Stimulated activated effector memory CD8-positive, alpha-beta T cell treated with anti-CD3 and anti-CD28 coated beads, Interleukin-12 subunit alpha, Interleukin-12 subunit beta, amount 100 ng/mL, for 72 hours (primary cell): ENCODE measurements around the gene ITGB3BP.
A peak's percentile ranks its signal among the peaks of the same experiment; 100 is the strongest.
"Not testable (repeated sequence)": the region's sequence is repeated elsewhere in the genome, so short reads cannot be mapped to it uniquely, and the experiment has no call there.

ENCODE experiments used
- ATAC-seq: fragments of 150-1000 bp; cut with Tn5 transposase; 2 replicates; pipeline ENCODE4 v1.10.0; 2021
- DNase-seq, 2 donors: peaks; one replicate each; pipeline ENCODE4 v3.0.0; 2021 to 2022; ENCODE audit warnings: low spot score in 2 of 2
- H3K27ac Mint-ChIP-seq: one replicate; pipeline ENCODE4 v1.8.0; 2022; ENCODE audit warnings: mild to moderate bottlenecking, mixed read lengths
- H3K36me3 Mint-ChIP-seq: one replicate; pipeline ENCODE4 v1.8.0; 2022; ENCODE audit warnings: mild to moderate bottlenecking, mixed read lengths
- H3K4me1 Mint-ChIP-seq: one replicate; pipeline ENCODE4 v1.8.0; 2022; ENCODE audit warnings: mixed read lengths
- H3K4me3 Mint-ChIP-seq: one replicate; pipeline ENCODE4 v1.8.0; 2022; ENCODE audit warnings: mild to moderate bottlenecking, mixed read lengths
- H3K9me3 Mint-ChIP-seq: one replicate; pipeline ENCODE4 v1.8.0; 2022; ENCODE audit warnings: mixed read lengths

The ITGB3BP gene

GRCh38 chr1:63533931-63534330, 10.9 kb upstream of the ITGB3BP start:
- no peaks in the 10 kb centered on the region for H3K9me3 Mint-ChIP-seq
- H3K27ac Mint-ChIP-seq = no peak overlapping the region
- DNase-seq (no peak), ATAC-seq (no peak)
- H3K36me3 Mint-ChIP-seq = peaks cover 25% of the 10 kb centered on the region
- no peak overlapping the region for H3K4me3 Mint-ChIP-seq
- no peaks in the 10 kb centered on the region for H3K4me1 Mint-ChIP-seq

GRCh38 chr1:63532727-63533126, 9.7 kb upstream of the ITGB3BP start:
- DNase-seq = no peak

GRCh38 chr1:63524201-63524600, 1.2 kb upstream of the ITGB3BP start:
- ATAC-seq = no peak
- Mint-ChIP-seq H3K9me3 (no peaks in the 10 kb centered on the region), H3K36me3 (peaks cover 31% of the 10 kb centered on the region), H3K4me1 (peaks cover 17% of the 10 kb centered on the region), H3K27ac (peak overlapping the region; percentile 95), H3K4me3 (peak overlapping the region; percentile 82)
- DNase-seq = no peak

More at GRCh38 chr1:63532727-63533126, 9.7 kb upstream of the ITGB3BP start:
- H3K4me1 Mint-ChIP-seq = no peaks in the 10 kb centered on the region
- no peak overlapping the region for H3K4me3 Mint-ChIP-seq
- peaks cover 31% of the 10 kb centered on the region for H3K36me3 Mint-ChIP-seq
- ATAC-seq = no peak
- H3K9me3 Mint-ChIP-seq = no peaks in the 10 kb centered on the region
- no peak overlapping the region for H3K27ac Mint-ChIP-seq

GRCh38 chr1:63523738-63524137, 713 bp upstream of the ITGB3BP start:
- H3K27ac Mint-ChIP-seq = peak overlapping the region; percentile 95
- H3K4me1 Mint-ChIP-seq = peaks cover 17% of the 10 kb centered on the region
- no peaks in the 10 kb centered on the region for H3K9me3 Mint-ChIP-seq
- peak overlapping the region; percentile 82 for H3K4me3 Mint-ChIP-seq
- peak; percentile 50 for ATAC-seq
- DNase-seq = no peak
- peaks cover 31% of the 10 kb centered on the region for H3K36me3 Mint-ChIP-seq

- no peak overlapping the region for H3K4me3 Mint-ChIP-seq
- no peak for ATAC-seq
These were observed 6.4 kb downstream of the ITGB3BP start for GRCh38 chr1:63516629-63517028.

GRCh38 chr1:63512584-63512983, 10.4 kb downstream of the ITGB3BP start:
- Mint-ChIP-seq H3K4me3 (no peak overlapping the region), H3K9me3 (no peaks in the 10 kb centered on the region), H3K36me3 (peaks cover 20% of the 10 kb centered on the region), H3K27ac (no peak overlapping the region), H3K4me1 (no peaks in the 10 kb centered on the region)
- ATAC-seq (no peak), DNase-seq (no peak)

More at GRCh38 chr1:63516629-63517028, 6.4 kb downstream of the ITGB3BP start:
- H3K36me3 Mint-ChIP-seq = no peaks in the 10 kb centered on the region
- no peaks in the 10 kb centered on the region for H3K9me3 Mint-ChIP-seq
- DNase-seq = no peak
- no peak overlapping the region for H3K27ac Mint-ChIP-seq
- peaks cover 1% of the 10 kb centered on the region for H3K4me1 Mint-ChIP-seq

GRCh38 chr1:63509718-63510117, 13.3 kb downstream of the ITGB3BP start:
- no peaks in the 10 kb centered on the region for H3K4me1 Mint-ChIP-seq
- H3K9me3 Mint-ChIP-seq = peaks cover 3% of the 10 kb centered on the region
- H3K36me3 Mint-ChIP-seq = peaks cover 29% of the 10 kb centered on the region
- DNase-seq (no peak), ATAC-seq (no peak)
- H3K4me3 Mint-ChIP-seq = no peak overlapping the region
- H3K27ac Mint-ChIP-seq = no peak overlapping the region

- no peaks in the 10 kb centered on the region for H3K4me1 Mint-ChIP-seq
These were observed 16.2 kb downstream of the ITGB3BP start for GRCh38 chr1:63506782-63507181.

GRCh38 chr1:63501256-63501655, 21.8 kb downstream of the ITGB3BP start:
- H3K36me3 Mint-ChIP-seq = no peaks in the 10 kb centered on the region
- H3K27ac Mint-ChIP-seq = no peak overlapping the region
- no peak for DNase-seq
- ATAC-seq = no peak
- peaks cover 5% of the 10 kb centered on the region for H3K4me1 Mint-ChIP-seq
- no peak overlapping the region for H3K4me3 Mint-ChIP-seq
- H3K9me3 Mint-ChIP-seq = peaks cover 3% of the 10 kb centered on the region

More at GRCh38 chr1:63506782-63507181, 16.2 kb downstream of the ITGB3BP start:
- Mint-ChIP-seq H3K36me3 (peaks cover 29% of the 10 kb centered on the region), H3K4me3 (no peak overlapping the region), H3K27ac (no peak overlapping the region), H3K9me3 (peaks cover 3% of the 10 kb centered on the region)
- ATAC-seq = no peak
- no peak for DNase-seq

- Mint-ChIP-seq H3K9me3 (no peaks in the 10 kb centered on the region), H3K4me3 (no peak overlapping the region), H3K4me1 (peaks cover 5% of the 10 kb centered on the region)
These were observed 24.9 kb downstream of the ITGB3BP start for GRCh38 chr1:63498106-63498505.

GRCh38 chr1:63497577-63497976, 25.4 kb downstream of the ITGB3BP start:
- Mint-ChIP-seq H3K9me3 (no peaks in the 10 kb centered on the region), H3K27ac (no peak overlapping the region), H3K4me1 (peaks cover 5% of the 10 kb centered on the region), H3K4me3 (no peak overlapping the region), H3K36me3 (no peaks in the 10 kb centered on the region)
- no peak for DNase-seq
- ATAC-seq = no peak

More at GRCh38 chr1:63498106-63498505, 24.9 kb downstream of the ITGB3BP start:
- ATAC-seq (no peak), DNase-seq (no peak)
- Mint-ChIP-seq H3K27ac (no peak overlapping the region), H3K36me3 (no peaks in the 10 kb centered on the region)

GRCh38 chr1:63487336-63488065, 35.5 kb downstream of the ITGB3BP start:
- Mint-ChIP-seq H3K36me3 (no peaks in the 10 kb centered on the region), H3K4me3 (no peak overlapping the region), H3K4me1 (no peaks in the 10 kb centered on the region), H3K27ac (no peak overlapping the region), H3K9me3 (no peaks in the 10 kb centered on the region)
- no peak for ATAC-seq
- DNase-seq = no peak

GRCh38 chr1:63486629-63487028, 36.4 kb downstream of the ITGB3BP start:
- no peaks in the 10 kb centered on the region for H3K4me1 Mint-ChIP-seq
- H3K36me3 Mint-ChIP-seq = no peaks in the 10 kb centered on the region
- H3K4me3 Mint-ChIP-seq = no peak overlapping the region
- DNase-seq (no peak), ATAC-seq (no peak)
- H3K9me3 Mint-ChIP-seq = no peaks in the 10 kb centered on the region
- no peak overlapping the region for H3K27ac Mint-ChIP-seq

- H3K9me3 Mint-ChIP-seq = no peaks in the 10 kb centered on the region
- peaks cover 23% of the 10 kb centered on the region for H3K36me3 Mint-ChIP-seq
- ATAC-seq (no peak), DNase-seq (no peak)
- H3K4me3 Mint-ChIP-seq = no peak overlapping the region
- no peaks in the 10 kb centered on the region for H3K4me1 Mint-ChIP-seq
- H3K27ac Mint-ChIP-seq = no peak overlapping the region
These were observed 43.0 kb downstream of the ITGB3BP start for GRCh38 chr1:63480057-63480456.

- H3K36me3 Mint-ChIP-seq = peaks cover 23% of the 10 kb centered on the region
- H3K9me3 Mint-ChIP-seq = no peaks in the 10 kb centered on the region
- H3K27ac Mint-ChIP-seq = no peak overlapping the region
- H3K4me3 Mint-ChIP-seq = no peak overlapping the region
- H3K4me1 Mint-ChIP-seq = no peaks in the 10 kb centered on the region
- ATAC-seq = no peak
- DNase-seq = no peak
These were observed 47.3 kb downstream of the ITGB3BP start for GRCh38 chr1:63475761-63476160.

- DNase-seq, H3K9me3 Mint-ChIP-seq, ATAC-seq, H3K4me3 Mint-ChIP-seq, H3K4me1 Mint-ChIP-seq, H3K36me3 Mint-ChIP-seq, H3K27ac Mint-ChIP-seq: not testable (repeated sequence)
These were observed 54.3 kb downstream of the ITGB3BP start for GRCh38 chr1:63468683-63469082.
